GM21717 (cell line): ENCODE measurements around the gene SPAG9.
"Not testable (repeated sequence)": the region's sequence is repeated elsewhere in the genome, so short reads cannot be mapped to it uniquely, and the experiment has no call there.

Experiments used
- ATAC-seq: cut with Tn5 transposase; IDR thresholded peaks from one replicate; pipeline ENCODE4 v1.9.1; 2021; ENCODE audit warnings: mild to moderate bottlenecking, moderate library complexity; ENCODE audit not compliant: unreplicated experiment

The SPAG9 gene

DNA sequence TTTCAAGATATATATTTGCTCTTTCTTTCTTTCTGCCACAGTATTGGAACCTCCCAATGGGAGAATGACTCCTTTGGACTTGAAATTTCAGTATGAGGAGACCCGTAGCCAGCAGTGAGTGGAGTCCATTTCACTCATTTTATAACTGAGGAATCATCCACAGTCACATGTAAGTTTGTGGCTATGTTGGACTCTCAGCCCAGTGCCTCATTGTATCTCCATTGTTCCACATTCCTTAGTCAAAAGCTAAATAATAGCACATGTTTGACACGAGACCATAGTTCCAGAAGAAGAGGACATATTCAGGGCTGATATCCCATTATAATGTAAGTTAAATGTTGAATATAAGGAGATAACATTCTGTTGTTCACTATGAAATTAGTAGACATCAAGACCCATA lies 12.7 kb upstream of the SPAG9 start:
- ATAC-seq, result peak; percentile 15

DNA sequence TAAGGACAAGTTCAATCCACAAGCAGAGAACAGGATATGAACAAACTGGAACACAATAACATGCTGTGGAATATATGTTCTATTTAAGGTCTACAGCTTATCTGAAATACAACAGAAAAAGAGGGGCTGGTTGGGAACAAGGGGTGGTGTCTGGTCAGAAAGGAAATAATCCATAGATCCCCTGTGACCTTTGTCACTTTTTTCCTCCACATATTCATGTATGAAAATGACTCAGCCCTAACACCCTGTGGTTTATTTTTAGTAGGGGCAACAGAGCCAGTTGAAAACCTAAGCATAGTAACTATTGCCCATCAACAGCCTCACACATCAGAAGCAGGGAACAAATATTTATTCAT lies 12.3 kb upstream of the SPAG9 start:
- peak; percentile 57 for ATAC-seq

DNA sequence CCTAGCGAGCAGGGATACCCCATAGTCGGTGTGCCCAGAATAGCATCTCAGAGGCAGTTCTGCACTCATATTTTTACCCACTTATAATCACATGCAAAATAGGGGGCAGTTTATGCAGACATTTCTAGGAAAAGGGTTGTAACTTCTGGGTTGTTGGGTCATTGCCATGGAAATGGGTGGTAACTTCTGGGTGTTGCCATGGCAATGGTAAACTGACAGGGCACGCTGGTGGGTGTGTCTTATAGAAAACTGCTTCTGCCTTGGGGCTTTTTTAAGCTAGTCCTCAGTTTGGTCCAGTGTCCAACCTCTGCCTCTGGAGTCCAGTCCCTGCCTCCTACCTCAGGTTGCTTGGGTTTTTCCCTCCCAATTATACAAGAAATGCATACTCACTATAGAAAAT lies 7.4 kb upstream of the SPAG9 start:
- ATAC-seq, result no peak

DNA sequence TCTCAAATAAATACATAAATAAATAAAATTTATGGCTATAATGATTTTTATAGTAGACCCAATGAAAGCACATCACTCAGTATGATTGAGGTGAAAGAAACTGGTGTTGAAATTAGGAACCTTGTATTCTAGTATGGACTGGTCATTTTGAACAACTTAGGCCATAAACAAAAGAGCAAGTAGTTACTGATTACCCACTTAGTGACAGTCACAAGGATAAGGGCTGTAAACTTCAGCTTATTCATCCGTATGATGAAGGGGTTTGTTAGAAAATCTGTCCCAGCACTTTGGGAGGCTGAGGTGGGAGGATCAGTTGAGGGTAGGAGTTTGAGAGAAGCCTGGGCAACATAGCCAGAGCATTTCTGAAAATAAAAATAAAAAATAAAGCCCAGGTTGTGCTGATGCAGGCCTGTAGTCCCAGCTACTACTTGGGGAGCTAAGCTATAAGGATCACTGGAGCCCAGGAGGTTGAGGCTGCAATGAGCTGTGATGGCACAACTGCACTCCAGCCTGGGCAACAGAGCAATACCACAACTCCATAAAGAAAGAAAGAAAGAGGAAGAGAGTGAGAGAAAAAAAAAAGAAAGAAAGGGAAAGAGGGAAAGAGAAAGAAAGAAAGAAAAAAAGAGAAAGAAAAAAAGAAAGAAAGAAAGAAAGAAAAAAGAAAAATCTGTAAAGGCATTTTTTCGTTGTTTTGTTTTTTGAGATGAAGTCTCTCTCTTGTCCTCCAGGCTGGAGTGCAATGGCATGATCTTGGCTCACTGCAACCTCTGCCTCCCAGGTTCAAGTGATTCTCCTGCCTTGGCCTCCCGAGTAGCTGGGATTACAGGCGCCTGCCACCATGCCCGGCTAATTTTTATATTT lies 4.2 kb upstream of the SPAG9 start:
- ATAC-seq, result no peak

DNA sequence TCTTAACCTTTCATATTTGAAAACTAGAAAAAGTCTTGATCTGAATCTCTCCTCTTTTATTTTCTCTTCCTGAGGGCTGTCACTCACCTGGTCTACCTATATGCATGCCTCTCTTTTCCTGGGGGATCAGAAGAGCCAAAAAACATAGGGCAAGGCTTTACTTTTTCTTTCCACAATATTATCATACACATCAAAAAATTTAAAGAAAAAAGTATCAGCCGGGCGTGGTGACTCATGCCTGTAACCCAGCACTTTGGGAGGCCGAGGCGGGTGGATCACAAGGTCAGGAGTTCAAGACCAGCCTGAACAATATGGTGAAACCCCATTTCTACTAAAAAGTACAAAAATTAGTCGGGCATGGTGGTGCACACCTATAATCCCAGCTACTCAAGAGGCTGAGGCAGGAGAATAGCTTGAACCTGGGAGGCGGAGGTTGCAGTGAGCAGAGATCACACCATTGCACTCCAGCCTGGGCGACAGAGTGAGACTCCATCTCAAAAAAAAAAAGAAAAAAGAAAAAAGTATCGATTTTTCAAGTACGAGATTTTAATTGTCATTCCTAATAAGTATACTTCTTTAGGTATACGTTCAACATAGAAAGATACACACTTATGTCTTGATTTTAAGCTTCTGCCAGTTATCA lies 1.9 kb upstream of the SPAG9 start:
- ATAC-seq, result not testable (repeated sequence)

DNA sequence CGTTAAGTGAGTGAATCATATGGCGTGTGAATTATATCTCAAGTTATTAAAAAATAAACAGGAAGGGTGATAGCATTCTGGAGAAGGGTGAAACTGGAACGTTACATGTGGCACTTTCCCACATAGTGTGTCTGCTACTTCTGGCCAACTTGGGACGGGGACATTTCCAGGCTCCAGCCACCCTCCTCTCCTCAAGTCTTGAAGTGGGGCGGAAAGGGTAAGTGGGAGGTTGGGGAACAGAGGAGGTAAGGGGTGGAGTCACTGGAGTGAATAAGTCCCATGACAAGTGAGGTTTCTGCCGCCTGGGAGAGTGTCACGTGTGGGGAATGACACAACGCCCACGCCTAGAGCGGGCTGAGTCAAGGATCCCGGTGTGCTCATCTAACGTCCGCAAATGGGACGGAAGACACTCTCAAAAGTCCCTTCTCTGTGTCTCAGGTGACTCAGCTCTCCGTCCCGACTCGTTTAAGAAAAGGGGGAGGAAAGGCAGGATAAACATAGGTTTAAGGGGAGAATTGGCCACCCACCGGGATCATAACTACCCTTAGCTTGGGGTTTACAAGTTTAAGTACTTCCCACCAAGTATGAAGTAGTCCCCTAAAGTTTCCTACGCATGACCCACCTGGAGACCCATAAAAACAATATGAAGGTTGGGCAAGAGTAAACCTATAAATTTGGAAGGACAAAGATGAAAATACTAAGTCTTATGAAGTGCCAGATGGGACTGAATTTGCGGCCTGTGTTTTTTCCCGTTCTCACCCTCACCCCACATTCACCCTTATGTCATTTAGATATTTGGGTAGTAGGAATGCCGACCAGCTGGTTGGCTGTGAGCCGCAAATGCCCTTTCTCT lies 1.2 kb upstream of the SPAG9 start:
- peak; percentile 36 for ATAC-seq

DNA sequence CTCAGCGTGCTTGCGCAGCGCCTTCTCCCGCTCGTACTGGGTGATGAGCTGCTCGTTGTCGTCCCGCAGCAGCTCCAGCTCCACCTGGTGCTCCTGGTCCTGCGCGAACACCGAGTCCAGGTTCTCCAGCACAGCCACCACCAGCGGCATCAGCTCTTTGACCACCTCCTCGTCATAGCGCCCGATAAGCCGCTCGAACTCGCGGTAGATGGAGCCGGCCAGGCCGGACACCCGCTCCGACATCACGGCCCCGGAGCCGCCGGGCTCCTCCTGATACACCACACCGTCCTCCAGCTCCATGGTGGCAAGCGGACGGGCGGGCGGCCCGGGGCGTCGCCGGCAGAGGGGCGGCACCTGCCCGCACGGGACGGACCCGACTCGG lies 320 bp downstream of the SPAG9 start:
- ATAC-seq, result peak; percentile 27

DNA sequence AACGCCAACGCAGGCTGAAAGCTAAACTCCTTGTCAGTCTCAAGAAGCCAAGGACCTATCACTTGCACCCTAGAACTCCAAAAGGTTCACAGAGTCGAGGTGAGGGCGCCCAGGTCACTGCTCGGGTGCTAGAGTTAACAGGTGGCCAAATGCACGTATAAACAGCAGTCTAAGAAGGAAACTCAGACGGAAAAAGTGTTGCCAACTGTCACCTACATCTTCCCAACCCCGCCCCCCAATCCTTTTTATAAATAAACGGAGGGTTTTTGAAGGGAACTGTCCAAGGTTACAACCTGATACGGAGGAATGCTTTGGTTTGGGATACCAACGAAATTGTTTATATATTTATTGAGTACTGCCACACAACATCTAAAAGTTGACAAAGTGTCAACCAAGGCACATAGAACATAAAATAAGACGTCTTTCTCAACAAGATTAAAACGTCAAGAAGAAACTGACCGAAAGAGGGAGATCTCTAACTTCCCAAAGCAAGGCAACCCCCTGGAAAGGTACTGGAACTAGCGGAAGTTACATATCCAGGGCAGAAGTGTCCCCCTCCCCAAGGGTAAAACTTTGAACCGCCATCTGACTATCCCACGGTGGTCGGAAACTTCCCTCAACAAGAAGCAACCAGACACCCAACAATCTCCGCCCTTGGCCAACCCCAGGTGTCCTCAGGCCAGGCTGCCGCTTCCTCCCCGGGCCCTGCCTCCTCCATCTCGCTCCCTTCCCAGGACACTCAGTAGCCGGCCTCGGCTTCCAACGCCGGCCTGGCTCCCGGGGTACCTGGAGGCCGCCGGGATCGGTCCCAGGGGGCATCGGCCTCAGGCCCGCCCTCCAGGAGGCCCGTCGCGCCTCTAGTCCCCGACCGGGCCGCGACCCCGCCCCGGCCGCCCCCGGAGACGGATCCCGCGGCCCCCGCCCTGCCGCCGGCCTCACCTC lies 982 bp downstream of the SPAG9 start:
- ATAC-seq, result peak; percentile 24

DNA sequence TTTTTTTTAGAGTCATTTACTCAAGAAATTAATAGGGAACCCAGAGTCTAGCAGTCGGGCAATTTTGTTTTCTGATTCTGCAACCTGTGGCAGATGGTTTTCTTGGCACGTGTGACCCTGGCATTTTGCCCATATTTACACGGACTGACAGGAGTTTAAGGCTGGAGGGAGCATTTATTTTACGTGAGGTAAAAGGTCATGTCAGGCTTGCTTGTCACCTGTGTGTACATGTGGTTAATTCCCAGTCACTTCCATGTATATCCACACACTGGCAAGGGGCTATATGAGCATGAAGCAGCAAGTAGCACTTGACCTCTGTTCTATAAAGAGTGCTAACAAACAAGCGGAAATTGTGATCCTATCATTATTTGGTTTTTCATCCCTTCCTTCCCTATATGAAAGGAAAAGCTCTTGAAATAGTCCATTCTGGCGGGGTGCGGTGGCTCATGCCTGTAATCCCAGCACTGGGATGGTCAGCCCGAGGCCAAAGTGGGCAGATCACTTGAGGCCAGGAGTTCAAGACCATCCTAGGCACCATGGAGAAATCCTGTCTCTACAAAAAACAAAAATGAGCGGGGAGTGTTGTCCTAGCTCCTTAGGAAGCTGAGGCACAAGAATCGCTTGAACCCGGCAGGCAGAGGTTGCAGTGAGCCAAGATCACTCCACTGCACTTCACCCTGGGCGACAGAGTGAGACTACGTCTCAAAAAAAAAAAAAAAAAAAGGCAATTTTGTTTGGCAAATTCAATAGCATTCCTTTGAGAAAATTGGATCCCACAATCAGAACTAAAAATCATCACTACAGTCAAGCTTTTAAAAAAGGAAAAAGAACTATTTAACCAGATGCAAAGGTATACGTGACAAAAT lies 2.1 kb downstream of the SPAG9 start:
- ATAC-seq, result no peak

DNA sequence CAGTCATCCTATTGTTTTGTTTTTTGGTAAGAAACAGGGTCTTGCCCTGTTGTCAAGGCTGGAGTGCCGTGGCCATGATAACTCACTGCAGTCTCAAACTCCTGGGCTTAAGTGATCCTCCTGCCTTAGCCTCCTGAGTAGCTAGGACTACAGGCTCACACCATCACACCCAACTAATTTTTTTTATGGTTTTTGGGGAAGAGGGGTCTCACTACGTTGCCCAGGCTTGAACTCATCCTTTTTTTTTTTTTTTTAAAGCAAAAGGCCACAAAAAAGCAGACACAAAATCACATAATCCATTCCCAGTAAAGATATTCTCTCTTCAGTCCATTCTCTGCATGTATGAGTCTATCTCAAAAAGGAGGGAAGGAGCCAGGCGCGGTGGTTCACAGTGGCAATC lies 5.5 kb downstream of the SPAG9 start:
- ATAC-seq, result no peak

DNA sequence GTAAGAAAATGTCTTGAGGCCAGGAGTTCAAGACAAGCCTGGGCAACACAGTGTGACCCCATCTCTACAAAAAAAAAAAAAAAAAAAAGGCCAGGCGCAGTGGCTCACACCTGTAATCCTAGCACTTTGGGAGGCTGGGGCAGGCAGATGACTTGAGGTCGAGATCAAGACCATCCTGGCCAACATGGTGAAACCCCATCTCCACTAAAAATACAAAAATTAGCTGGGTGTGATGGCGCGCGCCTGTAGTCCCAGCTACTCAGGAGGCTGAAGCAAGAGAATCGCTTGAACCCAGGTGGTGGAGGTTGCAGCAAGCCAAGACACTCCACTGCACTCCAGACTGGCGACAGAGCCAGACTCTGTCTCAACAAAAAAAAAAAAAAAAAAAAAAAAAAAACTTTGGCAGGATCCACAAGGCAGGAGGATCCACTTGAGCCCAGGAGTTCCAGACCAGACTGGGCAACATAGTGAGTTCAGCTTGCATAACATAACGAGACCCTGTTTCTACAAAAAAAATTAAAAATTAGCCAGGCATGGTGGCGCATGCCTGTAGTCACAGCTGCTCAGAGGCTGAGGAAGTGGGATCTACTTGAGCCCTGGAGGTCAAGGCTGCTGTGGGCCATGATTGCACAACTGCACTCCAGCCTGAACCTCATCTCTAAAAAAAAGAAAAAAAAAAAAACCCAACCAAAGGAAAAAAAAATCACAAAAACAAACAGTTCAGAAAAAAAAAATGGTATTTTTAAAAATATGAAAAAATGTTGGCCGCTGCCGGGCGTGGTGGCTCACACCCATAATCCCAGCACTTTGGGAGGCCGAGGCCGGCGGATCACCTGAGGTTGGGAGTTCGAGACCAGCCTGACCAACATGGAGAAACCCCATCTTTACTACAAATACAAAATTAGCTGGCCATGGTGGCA lies 8.1 kb downstream of the SPAG9 start:
- ATAC-seq, result not testable (repeated sequence)

DNA sequence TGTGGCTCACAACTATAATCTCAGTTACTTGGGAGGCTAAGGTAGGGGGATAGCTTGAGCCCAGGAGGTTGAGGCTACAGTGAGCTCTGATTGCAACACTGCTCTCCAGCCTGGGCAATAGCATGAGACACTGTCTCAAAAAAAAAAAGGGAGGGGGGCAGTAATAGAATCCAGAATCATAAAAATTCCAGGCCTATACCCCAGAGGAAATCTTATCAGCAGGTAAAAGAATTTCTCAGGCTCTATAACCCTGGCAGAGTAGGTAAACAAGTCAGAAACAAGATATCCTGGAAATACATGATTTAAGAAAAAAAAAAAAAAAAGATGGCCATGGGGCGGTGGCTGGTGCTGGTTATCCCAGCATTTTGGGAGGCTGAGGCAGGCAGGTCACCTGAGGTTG lies 12.9 kb downstream of the SPAG9 start:
- ATAC-seq, result no peak

DNA sequence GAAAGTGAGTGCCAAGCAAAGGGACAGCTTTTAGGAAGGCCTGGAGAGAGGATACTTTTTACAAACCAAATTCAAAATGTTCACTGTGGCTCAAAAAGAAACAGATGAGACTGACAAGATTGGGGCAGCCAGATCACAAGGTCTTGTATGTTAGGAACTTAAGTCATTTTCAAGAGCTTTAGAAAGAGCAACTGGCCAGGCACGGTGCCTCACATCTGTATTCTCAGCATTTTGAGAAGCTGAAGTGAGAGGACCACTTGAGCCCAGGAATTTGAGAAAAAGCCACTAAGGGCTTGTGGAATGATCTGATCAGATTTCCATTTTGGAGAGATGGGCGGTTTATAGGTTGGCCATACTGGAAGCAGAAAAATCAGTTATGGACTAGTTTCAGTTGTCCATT lies 17.2 kb downstream of the SPAG9 start:
- ATAC-seq, result no peak

DNA sequence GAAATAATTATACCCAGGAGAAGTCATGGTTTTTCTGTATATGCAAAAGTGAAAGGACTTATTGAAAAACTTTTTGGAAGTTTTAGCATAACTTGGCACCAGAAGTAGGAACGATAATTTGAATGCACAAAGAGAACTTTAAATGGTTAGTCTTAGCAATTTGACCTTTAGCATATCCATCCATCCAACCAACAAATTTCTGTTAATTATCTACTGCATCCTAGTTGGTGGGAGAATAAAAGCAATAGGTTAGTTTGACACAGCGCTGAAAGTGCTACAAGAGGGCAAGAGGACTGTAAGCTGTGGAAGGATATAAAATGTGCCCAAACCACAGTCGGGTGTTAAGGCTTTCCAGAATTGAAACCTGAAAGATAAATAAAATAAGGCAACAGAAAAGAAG lies 17.6 kb downstream of the SPAG9 start:
- ATAC-seq, result no peak

DNA sequence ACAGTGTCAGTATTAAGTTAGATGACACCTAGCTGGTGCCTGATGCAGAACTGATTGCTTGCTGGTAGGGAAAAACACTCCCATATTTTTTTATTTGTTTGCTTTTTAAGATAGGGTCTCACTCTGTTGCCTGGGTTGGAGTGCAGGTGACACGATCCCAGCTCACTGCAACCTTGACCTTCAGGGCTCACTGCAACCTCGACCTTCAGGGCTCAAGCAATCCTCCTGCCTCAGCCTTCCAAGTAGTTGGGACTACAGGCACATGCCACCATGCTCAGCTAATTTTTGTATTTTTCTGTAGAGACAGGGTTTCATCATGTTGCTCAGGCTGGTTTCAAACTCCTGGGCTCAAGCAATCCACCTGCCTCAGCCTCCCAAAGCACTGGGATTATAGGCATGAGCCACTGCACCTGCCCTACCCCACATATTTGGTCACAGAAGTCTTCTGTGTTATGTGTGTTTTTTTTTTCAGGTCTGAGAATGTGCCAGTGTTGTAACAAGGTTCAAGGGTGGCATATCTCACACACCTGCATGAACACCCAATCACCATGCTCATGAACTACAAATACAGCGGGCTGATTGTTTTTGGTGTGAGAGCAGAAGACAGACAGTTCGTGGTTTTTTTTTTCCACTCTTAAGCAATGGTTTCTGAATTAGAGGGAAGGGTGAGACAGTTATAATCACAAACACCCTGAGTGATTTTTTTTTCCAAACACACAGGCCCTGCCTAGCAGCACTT lies 22.8 kb downstream of the SPAG9 start:
- ATAC-seq, result no peak

DNA sequence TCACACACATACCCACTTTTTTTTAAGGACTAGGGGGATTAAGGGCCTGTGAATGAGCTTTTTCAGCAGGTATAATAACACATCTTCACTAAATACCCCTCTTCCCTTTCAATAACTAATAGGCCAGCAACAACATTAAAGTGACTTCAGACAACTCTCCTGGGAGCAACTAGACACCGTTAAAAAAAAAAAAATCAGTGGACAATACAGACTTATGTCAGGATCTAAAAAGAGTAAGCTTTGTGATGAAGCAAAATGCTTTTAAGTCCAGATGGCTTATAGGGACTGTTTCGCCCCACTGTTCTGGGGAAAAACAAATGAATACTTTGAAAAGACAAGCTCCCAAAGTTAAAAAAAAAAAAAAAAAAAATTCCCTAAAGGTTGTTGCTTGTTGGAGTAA lies 29.0 kb downstream of the SPAG9 start:
- ATAC-seq, result no peak

DNA sequence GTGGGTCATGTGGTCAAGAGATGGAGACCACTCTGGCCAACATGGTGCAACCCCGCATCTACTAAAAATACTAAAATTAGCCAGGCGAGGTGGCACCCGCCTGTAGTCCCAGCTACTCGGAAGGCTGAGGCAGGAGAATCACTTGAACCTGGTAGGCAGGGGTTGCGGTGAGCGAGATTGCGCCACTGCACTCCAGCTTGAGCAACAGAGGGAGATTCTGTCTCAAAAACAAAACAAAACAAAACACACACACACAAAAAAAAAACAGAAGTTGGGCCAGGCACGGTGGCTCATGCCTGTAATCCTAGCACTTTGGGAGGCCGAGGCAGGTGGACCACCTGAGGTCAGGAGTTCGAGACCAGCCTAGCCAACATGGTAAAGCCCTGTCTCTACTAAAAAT lies 31.8 kb downstream of the SPAG9 start:
- not testable (repeated sequence) for ATAC-seq

DNA sequence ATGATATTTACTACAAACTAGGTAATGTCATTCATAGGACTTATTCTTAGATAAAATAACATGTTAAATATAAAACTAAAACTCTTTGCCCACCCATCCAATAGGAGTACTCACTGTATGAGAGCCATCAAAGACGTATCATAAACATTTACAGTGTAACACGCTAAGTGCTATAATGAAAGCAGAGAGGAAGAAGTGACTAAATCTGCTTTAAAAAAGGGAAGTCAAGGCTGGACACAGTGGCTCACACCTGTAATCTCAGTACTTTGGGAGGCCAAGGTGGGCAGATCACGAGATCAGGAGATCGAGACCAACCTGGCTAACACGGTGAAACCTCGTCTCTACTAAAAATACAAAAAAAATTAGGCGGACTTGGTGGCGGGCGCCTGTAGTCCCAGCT lies 32.4 kb downstream of the SPAG9 start:
- no peak for ATAC-seq
